ENCODE results near the gene RPS6KA1.

Gene RPS6KA1

DNA sequence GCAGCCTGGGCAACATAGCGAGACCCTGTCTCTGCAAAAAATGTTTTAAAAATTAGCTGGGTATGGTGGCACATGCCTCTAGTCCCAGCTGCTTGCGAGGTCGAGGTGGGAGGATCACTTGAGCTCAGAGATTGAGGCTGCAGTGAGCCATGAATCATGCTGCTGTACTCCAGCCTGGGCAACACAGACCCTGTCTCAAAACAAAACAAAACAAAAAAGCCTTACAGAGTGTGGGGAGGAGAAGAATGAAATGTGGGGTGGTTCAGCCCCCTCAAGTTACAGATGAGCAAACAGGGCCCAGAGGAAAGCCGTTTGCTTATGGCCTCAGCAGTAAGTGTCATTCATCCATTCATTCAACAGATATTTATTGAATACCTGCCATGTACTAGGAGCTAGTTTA is 40.7 kb downstream of the RPS6KA1 start:
- TF ChIP-seq, protein P1, sequence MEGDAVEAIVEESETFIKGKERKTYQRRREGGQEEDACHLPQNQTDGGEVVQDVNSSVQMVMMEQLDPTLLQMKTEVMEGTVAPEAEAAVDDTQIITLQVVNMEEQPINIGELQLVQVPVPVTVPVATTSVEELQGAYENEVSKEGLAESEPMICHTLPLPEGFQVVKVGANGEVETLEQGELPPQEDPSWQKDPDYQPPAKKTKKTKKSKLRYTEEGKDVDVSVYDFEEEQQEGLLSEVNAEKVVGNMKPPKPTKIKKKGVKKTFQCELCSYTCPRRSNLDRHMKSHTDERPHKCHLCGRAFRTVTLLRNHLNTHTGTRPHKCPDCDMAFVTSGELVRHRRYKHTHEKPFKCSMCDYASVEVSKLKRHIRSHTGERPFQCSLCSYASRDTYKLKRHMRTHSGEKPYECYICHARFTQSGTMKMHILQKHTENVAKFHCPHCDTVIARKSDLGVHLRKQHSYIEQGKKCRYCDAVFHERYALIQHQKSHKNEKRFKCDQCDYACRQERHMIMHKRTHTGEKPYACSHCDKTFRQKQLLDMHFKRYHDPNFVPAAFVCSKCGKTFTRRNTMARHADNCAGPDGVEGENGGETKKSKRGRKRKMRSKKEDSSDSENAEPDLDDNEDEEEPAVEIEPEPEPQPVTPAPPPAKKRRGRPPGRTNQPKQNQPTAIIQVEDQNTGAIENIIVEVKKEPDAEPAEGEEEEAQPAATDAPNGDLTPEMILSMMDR (IDR thresholded peaks at IDR 0.05; ENCODE audit: control extremely low read depth, extremely low read depth, low read depth, missing control alignments), result no peak
- ChIA-PET CTCF (interaction anchor here (1.0 to 1.5 kb wide), 5 partner anchors 11 to 32 kb away, joined by 3 to 4 read pairs (median 4); no protein-coding TSS in a partner anchor), POLR2A (no interaction called here)
- DNase-seq (ENCODE audit: extremely low spot score), result no peak

DNA sequence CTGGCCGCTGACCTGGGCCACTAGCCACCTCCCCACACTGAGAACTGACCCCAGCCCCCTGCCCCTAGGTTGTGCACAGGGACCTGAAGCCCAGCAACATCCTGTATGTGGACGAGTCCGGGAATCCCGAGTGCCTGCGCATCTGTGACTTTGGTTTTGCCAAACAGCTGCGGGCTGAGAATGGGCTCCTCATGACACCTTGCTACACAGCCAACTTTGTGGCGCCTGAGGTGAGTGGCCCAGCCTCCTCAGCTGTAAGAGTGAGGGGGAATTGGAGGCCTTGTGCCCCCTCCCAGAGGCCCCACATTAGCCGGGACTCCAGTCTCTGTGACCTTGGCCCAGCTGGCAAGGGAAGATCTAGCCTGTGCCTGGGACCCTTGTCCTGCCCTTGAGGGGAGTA is 41.8 kb downstream of the RPS6KA1 start:
- POLR2A ChIA-PET, result no interaction called here
- CTCF ChIA-PET, result no interaction called here
- no peak for DNase-seq (ENCODE audit: extremely low spot score)
- TF ChIP-seq, protein P1 (IDR thresholded peaks at IDR 0.05; ENCODE audit: control extremely low read depth, extremely low read depth, low read depth, missing control alignments), result no peak

DNA sequence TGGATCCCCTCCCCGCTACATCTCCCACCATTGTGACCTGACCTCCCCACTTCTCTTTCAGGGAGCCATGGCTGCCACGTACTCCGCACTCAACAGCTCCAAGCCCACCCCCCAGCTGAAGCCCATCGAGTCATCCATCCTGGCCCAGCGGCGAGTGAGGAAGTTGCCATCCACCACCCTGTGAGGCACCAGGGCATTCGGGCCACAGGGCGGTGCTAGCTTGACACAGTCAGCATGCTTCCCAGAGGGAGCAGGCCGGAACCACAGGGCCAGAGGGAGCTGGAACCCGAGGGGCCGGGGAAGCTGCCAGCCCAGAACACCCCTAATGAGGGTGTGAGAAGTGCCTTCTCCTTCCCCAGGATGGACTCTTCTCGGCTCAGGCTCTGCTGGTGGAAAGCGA is 44.5 kb downstream of the RPS6KA1 start:
- POLR2A ChIA-PET, result interaction anchor here (0.6 to 1.6 kb wide), 2 partner anchors 15 to 259 kb away, joined by 3 to 4 read pairs; no protein-coding TSS in a partner anchor
- CTCF ChIA-PET, result interaction anchor here (1.6 to 12.7 kb wide), 2 partner anchors 34 to 215 kb away, joined by 5 to 89 read pairs; no protein-coding TSS in a partner anchor
- TF ChIP-seq, protein P1 (IDR thresholded peaks at IDR 0.05; ENCODE audit: control extremely low read depth, extremely low read depth, low read depth, missing control alignments), result no peak
- no peak for DNase-seq (ENCODE audit: extremely low spot score)

DNA sequence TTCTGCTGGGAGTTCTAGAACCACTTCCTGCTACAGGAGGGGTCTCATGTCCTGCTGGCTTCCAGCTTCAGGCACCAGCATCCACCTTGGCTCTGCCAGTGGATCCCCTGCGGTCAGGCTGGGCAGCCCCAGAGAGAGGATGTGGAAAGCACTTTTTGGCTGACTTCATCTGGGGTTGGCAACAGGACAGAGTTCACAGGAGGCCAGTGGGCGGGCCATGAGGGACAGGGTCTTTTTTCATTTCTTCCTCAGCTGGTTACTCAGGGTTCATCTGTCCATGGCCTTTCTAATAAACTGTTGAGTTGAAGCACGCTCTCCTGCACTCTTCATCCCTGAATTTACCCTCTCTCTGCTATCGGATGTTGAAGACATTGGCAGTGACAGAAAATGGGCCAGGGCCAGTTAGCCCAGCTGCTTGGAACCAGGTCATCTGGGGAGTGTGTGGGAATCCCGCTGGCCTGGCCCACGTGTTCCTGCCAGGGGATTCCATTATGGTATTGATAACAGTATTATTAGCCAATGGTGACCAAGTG is 45.2 kb downstream of the RPS6KA1 start:
- POLR2A ChIA-PET, result interaction anchor here (1.6 kb wide), 1 partner anchor 16 kb away, joined by 4 read pairs; no protein-coding TSS in a partner anchor
- DNase-seq (ENCODE audit: extremely low spot score), result no peak
- CTCF ChIA-PET, result interaction anchor here (1.6 to 12.7 kb wide), 2 partner anchors 35 to 214 kb away, joined by 5 to 89 read pairs; no protein-coding TSS in a partner anchor
- TF ChIP-seq, protein P1 (IDR thresholded peaks at IDR 0.05; ENCODE audit: control extremely low read depth, extremely low read depth, low read depth, missing control alignments), result no peak

DNA sequence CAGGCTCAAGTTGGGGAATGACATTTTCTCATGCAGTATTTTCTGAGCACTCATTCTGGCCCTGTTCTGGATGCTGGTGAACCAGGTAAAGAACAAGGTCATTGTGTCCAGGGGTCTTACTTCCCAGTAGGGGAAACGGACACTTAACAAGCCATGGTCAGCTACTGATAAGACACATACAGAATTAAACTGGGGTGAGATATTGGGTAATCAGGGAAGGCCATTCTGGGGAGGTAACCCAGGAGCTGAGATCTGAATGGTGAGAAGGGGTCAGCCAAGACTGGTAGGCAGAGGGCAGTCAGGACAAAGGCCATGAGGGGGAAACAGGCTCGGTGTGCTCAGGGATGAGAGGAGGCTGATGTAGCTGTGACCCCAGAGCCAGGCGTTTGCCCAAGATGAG is 45.8 kb downstream of the RPS6KA1 start:
- TF ChIP-seq, protein P1 (IDR thresholded peaks at IDR 0.05; ENCODE audit: control extremely low read depth, extremely low read depth, low read depth, missing control alignments), result no peak
- ChIA-PET POLR2A (no interaction called here), CTCF (interaction anchor here (0.9 to 12.7 kb wide), 3 partner anchors 35 to 213 kb away, joined by 3 to 89 read pairs (median 5); no protein-coding TSS in a partner anchor)
- no peak for DNase-seq (ENCODE audit: extremely low spot score)

DNA sequence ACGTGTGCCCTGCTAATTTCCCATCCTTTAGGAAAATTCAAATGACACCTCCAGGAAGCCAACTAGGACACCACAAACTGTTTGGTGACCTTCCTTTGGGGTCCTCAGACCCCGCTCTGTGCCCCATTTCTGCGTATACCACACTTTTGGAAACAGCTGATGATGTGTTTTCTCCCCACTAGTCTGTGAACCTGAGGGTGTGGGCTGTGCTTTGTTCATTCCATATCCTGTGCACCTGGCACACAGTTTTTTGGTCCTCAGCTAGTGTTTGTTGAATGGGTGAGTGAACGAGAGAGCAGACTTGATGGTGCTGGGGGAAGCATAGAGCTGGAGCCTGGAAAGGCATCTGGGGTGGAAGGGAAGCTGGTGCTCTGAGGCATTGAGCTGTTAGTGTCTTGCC is 48.6 kb downstream of the RPS6KA1 start:
- no peak for DNase-seq (ENCODE audit: extremely low spot score)
- POLR2A ChIA-PET, result no interaction called here
- CTCF ChIA-PET, result interaction anchor here (0.7 to 12.7 kb wide), 2 partner anchors 10 to 38 kb away, joined by 3 to 89 read pairs; no protein-coding TSS in a partner anchor
- TF ChIP-seq, protein P1 (IDR thresholded peaks at IDR 0.05; ENCODE audit: control extremely low read depth, extremely low read depth, low read depth, missing control alignments), result no peak
